Mesendoderm (in vitro differentiated cells): Measurements from ENCODE around the gene CPLX3.

Experiments used
- DNase-seq: peaks from one replicate; pipeline ENCODE4 v3.0.0; 2013
- H2AK5ac ChIP-seq: 2 replicates; pipeline ENCODE4 v1.6.1; 2013; ENCODE audit warnings: low read length, inconsistent platforms
- H2BK120ac ChIP-seq: 2 replicates; pipeline ENCODE4 v1.6.1; 2013; ENCODE audit warnings: low read depth, mild to moderate bottlenecking, low read length, moderate library complexity, mixed read lengths
- H2BK15ac ChIP-seq: replicated peaks from 2 replicates; pipeline ENCODE4 v1.6.1; 2013; ENCODE audit warnings: low read depth, mild to moderate bottlenecking, moderate library complexity
- H2BK5ac ChIP-seq: 2 replicates; pipeline ENCODE4 v1.6.1; 2013; ENCODE audit warnings: low read length, inconsistent platforms
- H3K18ac ChIP-seq: 2 replicates; pipeline ENCODE4 v1.6.1; 2013; ENCODE audit warnings: mild to moderate bottlenecking, low read length, mixed read lengths
- H3K23ac ChIP-seq: one replicate; pipeline ENCODE4 v1.6.1; 2013; ENCODE audit warnings: low read length
- H3K27ac ChIP-seq: 2 replicates; pipeline ENCODE4 v1.5.1; 2013; ENCODE audit warnings: low read depth, mild to moderate bottlenecking, inconsistent platforms, low read length, moderate library complexity
- H3K27me3 ChIP-seq: 2 replicates; pipeline ENCODE4 v1.6.1; 2013; ENCODE audit warnings: low read length, control low read depth, mild to moderate bottlenecking, inconsistent platforms; ENCODE audit not compliant: insufficient read depth, poor library complexity
- H3K36me3 ChIP-seq: 2 replicates; pipeline ENCODE4 v1.6.1; 2013; ENCODE audit warnings: low read length, inconsistent platforms; ENCODE audit not compliant: control insufficient read depth, insufficient read depth
- H3K4ac ChIP-seq: one replicate; pipeline ENCODE4 v1.6.1; 2013; ENCODE audit warnings: low read depth, mild to moderate bottlenecking, low read length, moderate library complexity
- H3K4me1 ChIP-seq: 2 replicates; pipeline ENCODE4 v1.6.1; 2013; ENCODE audit warnings: low read depth, low read length, inconsistent platforms; ENCODE audit not compliant: control insufficient read depth
- H3K4me2 ChIP-seq: 2 replicates; pipeline ENCODE4 v1.6.1; 2013; ENCODE audit warnings: low read length
- H3K4me3 ChIP-seq: 2 replicates; pipeline ENCODE4 v1.5.1; 2013; ENCODE audit warnings: mild to moderate bottlenecking, low read length
- H3K56ac ChIP-seq: one replicate; pipeline ENCODE4 v1.6.1; 2013; ENCODE audit warnings: low read length
- H3K79me1 ChIP-seq: 2 replicates; pipeline ENCODE4 v1.6.1; 2013; ENCODE audit warnings: low read length, inconsistent platforms
- H3K79me2 ChIP-seq: 2 replicates; pipeline ENCODE4 v1.6.1; 2013; ENCODE audit warnings: mild to moderate bottlenecking, low read length; ENCODE audit not compliant: control insufficient read depth, insufficient read depth
- H3K9ac ChIP-seq: 2 replicates; pipeline ENCODE4 v1.6.1; 2013; ENCODE audit warnings: low read length, inconsistent platforms
- H4K5ac ChIP-seq: one replicate; pipeline ENCODE4 v1.6.1; 2013; ENCODE audit warnings: low read length
- H4K8ac ChIP-seq: one replicate; pipeline ENCODE4 v1.6.1; 2013; ENCODE audit warnings: low read depth, mild to moderate bottlenecking, control low read depth, low read length, moderate library complexity
- WGBS: extraction: QIAGEN DNeasy Blood & Tissue Kit; methylation state at CpG from one replicate; pipeline ENCODE4 v1.1.7; 2013; ENCODE audit warnings: low lambda C conversion rate, missing lambda C conversion rate; ENCODE audit not compliant: insufficient coverage; ENCODE audit errors: extremely low coverage; 5-methylcytosine and 5-hydroxymethylcytosine counted together

CPLX3 gene

DNA sequence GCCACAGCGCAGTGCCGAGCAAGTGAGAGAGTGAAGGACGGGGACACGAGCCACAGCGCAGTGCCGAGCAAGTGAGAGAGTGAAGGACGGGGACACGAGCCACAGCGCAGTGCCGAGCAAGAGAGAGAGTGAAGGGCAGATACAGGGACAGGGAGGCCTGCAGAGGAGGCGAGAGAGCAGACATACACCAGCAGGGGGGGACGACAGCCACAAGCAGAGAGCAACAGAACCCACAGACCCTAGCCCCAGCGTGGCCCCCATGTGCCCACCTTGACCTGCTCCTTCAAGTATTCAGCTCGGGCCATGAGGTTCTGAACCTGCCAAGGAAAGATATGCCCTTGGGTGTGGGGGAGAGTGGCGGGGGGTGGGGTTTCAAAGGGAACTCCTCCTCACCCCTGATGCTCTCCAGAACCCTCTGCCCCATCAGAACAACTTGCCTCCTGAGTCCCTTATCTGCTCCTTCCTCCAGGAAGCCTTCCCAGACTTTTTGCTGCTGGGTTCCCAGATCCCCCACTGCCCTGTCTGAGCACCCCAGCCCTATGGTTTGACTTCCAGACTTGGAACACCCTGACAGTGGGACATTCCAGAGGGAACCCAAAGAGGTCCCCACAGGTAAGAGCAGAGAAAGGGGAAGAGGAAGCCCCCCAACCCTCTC lies 11.2 kb downstream of the CPLX3 start:
- Histone ChIP-seq H3K79me2 (no peaks in the 10 kb centered on the region), H4K5ac (no peak overlapping the region), H4K8ac (no peak overlapping the region), H3K36me3 (no peaks in the 10 kb centered on the region), H2BK120ac (no peak overlapping the region), H3K23ac (no peak overlapping the region), H3K9ac (no peak overlapping the region), H3K4me3 (no peak overlapping the region), H3K27me3 (no peaks in the 10 kb centered on the region), H3K4me2 (no peak overlapping the region), H3K79me1 (no peaks in the 10 kb centered on the region), H3K27ac (no peak overlapping the region), H2BK5ac (no peak overlapping the region), H3K56ac (no peak overlapping the region), H2AK5ac (no peak overlapping the region), H3K4ac (no peak overlapping the region), H3K18ac (no peak overlapping the region), H3K4me1 (peaks cover 3% of the 10 kb centered on the region), H2BK15ac (no peak overlapping the region)
- no CpG with 5 or more reads among the region's 15 CpGs for WGBS
- no peak for DNase-seq

DNA sequence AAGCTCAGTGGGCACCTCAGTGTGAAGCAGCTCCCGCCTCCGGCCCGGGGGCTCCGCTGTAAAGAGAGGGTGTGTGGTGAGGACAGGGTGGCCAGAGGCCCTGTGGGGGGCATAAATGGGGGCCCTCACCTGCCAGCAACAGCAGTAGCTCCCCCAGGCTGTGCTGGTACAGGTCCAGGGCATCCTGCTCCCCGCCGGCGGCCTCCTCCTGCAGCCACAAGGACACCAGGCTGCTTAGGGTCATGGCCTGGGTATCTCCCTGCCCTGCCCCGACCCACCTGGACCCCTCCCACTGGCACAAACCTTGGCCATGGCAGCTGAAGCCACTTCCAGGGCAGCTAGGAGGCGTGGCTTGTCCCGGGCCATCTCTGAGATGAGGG lies 11.7 kb downstream of the CPLX3 start:
- H3K9ac ChIP-seq, result no peak overlapping the region
- H3K4me2 ChIP-seq, result no peak overlapping the region
- no peak overlapping the region for H4K5ac ChIP-seq
- H3K23ac ChIP-seq, result no peak overlapping the region
- H4K8ac ChIP-seq, result no peak overlapping the region
- no peak overlapping the region for H3K27ac ChIP-seq
- no peak overlapping the region for H3K56ac ChIP-seq
- H3K18ac ChIP-seq, result no peak overlapping the region
- H3K4me1 ChIP-seq, result peaks cover 3% of the 10 kb centered on the region
- H3K27me3 ChIP-seq, result no peaks in the 10 kb centered on the region
- H3K4ac ChIP-seq, result no peak overlapping the region
- H2AK5ac ChIP-seq, result no peak overlapping the region
- no peaks in the 10 kb centered on the region for H3K79me2 ChIP-seq
- H2BK5ac ChIP-seq, result no peak overlapping the region
- H2BK15ac ChIP-seq, result no peak overlapping the region
- no peaks in the 10 kb centered on the region for H3K79me1 ChIP-seq
- no peak overlapping the region for H3K4me3 ChIP-seq
- no peak overlapping the region for H2BK120ac ChIP-seq
- no peak for DNase-seq
- no CpG with 5 or more reads among the region's 10 CpGs for WGBS
- no peaks in the 10 kb centered on the region for H3K36me3 ChIP-seq

DNA sequence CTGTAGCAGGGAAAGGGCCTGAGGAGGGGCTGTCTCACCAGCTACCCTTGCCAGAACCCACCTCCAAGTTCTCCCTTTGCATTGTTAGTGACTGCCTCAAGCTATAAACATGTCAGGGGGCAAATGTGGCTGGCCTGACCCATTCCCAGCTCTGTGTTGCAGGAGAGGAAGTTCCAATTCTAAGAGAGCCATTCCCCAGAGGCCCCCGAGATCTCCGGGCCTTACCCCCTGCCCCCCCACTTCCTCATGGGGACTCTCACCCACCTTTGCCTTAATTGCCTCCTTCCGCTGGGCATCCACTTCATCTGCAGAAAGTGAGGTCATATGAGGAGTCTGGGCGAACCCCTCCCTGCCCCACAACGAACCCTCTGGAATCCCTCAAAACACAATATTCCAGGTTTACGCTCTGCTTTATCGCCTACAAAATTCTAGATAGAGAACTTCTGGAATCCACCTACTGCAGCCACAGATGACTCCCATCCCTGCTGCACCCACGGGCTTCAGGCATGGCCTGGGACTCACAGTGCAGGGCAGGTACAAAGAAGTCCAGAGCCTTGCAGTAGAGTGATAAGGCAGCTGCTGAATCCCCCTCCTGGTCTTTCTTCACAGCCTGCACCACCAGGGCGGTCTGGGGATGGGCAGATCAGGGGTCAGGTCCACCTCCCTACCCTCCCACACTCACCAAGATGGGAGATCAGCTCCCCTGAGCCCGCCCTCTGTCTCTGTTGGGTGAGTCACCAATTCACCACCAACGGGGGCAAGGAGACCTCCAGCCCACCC lies 12.5 kb downstream of the CPLX3 start:
- no peak overlapping the region for H4K5ac ChIP-seq
- no peaks in the 10 kb centered on the region for H3K27me3 ChIP-seq
- no peak for DNase-seq
- no peak overlapping the region for H4K8ac ChIP-seq
- no peak overlapping the region for H2BK15ac ChIP-seq
- H3K18ac ChIP-seq, result no peak overlapping the region
- H3K23ac ChIP-seq, result no peak overlapping the region
- no peaks in the 10 kb centered on the region for H3K79me1 ChIP-seq
- H2AK5ac ChIP-seq, result no peak overlapping the region
- H3K79me2 ChIP-seq, result no peaks in the 10 kb centered on the region
- no peak overlapping the region for H3K4ac ChIP-seq
- no peak overlapping the region for H3K4me3 ChIP-seq
- no peak overlapping the region for H2BK5ac ChIP-seq
- H3K56ac ChIP-seq, result no peak overlapping the region
- H2BK120ac ChIP-seq, result no peak overlapping the region
- WGBS, result no CpG with 5 or more reads among the region's 11 CpGs
- peaks cover 3% of the 10 kb centered on the region for H3K4me1 ChIP-seq
- no peaks in the 10 kb centered on the region for H3K36me3 ChIP-seq
- no peak overlapping the region for H3K9ac ChIP-seq
- H3K4me2 ChIP-seq, result no peak overlapping the region
- H3K27ac ChIP-seq, result no peak overlapping the region

DNA sequence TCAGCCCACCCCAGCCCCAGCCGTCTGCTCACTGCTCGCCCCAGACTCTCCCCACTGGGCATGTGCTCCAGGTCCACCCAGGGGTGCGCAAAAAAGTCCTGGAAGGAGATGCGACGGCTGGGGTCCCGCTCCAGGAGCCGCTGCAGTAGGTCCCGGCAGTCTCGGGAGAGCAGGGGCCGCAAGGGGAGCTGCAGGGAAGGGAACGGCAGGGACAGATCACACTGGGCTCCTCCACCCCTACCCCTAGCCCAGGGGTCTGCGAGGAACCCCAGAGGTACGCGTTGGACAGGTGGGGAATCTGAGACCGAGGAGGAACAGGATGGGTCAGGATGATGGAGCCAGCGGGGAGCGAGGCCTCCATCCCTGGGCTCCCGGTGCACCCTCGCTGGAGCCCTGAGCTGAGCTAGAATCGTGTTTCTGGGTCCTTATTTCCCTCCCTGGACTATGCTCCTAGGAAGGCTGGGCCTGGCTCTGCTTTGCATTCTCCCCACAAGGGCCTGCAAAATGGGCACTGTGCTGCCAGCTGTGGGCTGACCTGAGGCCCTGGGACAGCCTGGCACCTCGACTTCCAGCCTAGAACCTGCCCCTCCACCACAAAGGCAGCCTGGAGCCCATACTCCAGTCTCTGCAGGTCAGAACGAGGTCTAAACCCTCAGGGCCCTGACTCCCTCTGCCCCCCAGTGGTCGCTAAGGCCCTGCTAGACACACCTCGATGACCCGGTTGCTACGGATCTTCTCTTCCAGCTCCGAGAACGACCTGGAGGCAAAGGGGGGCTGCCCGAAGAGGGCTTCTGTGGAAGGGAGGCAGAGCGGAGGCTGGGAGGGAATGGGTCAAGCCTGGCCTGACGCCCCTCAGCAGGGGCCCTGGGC lies 13.3 kb downstream of the CPLX3 start:
- DNase-seq, result peak; percentile 75
- Histone ChIP-seq H3K23ac (no peak overlapping the region), H3K36me3 (no peaks in the 10 kb centered on the region)

DNA sequence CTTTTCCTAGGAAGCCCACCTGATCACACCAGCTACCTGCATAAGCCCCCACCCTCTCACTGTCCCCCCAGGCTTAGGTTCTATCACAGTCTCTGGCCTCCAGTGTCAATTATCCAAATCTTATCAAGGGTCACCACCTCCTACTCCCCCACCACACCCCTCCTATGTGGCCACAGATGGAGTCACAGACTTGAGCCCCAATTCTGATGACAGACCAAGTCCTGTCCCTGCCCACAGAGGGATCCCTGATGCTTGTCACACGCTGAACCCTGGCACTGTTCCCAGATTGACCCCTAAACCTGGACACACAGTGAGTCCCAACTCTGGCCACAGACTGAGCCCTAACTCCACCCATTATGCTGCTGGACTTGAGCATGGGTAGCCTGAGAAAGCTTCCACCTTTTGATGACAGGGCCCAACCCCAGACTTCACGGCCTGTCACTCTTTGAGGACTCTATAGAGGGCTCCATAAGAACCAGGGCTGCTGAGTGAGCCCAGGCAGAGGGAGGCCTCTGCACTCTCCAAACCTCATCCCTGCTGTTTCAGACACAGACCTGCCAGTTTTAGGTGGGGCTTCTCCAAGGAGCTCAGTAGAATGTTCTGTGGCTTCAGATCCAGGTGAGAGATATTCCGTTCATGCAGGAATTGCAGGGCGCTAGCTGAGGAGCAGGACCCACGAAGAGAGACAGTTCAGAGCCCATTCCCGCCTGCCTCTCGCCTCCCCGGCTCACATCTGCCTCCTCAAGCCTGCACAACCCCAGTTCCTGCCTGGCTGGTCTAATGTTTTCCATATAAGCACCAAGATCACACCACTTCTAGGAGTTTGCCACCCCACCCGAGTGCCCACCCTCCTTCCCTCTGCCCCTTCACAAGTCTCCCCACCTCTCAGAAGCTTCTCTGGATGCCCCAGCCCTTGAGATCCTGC lies 14.7 kb downstream of the CPLX3 start:
- Histone ChIP-seq H3K79me2 (no peaks in the 10 kb centered on the region), H3K4me3 (no peak overlapping the region), H3K27ac (no peak overlapping the region), H3K4me1 (peaks cover 3% of the 10 kb centered on the region), H3K9ac (no peak overlapping the region), H2BK120ac (no peak overlapping the region), H3K27me3 (no peaks in the 10 kb centered on the region), H2BK5ac (no peak overlapping the region), H3K79me1 (no peaks in the 10 kb centered on the region), H3K4ac (no peak overlapping the region), H3K23ac (no peak overlapping the region), H3K56ac (no peak overlapping the region), H3K4me2 (no peak overlapping the region), H3K18ac (no peak overlapping the region), H3K36me3 (no peaks in the 10 kb centered on the region), H4K8ac (no peak overlapping the region), H2BK15ac (no peak overlapping the region), H4K5ac (no peak overlapping the region), H2AK5ac (no peak overlapping the region)
- WGBS, result no CpG with 5 or more reads among the region's 9 CpGs
- DNase-seq, result no peak

More for the DNA sequence above, 13.3 kb downstream of the CPLX3 start:
- H3K4me1 ChIP-seq, result peaks cover 3% of the 10 kb centered on the region
- no peak overlapping the region for H2BK120ac ChIP-seq
- H4K5ac ChIP-seq, result no peak overlapping the region
- no peak overlapping the region for H3K4ac ChIP-seq
- no peaks in the 10 kb centered on the region for H3K27me3 ChIP-seq
- no peak overlapping the region for H4K8ac ChIP-seq
- no peak overlapping the region for H3K27ac ChIP-seq
- H2AK5ac ChIP-seq, result no peak overlapping the region
- no peak overlapping the region for H3K4me2 ChIP-seq
- H3K79me1 ChIP-seq, result no peaks in the 10 kb centered on the region
- WGBS, result no CpG with 5 or more reads among the region's 31 CpGs
- no peak overlapping the region for H2BK5ac ChIP-seq
- H3K4me3 ChIP-seq, result no peak overlapping the region
- H2BK15ac ChIP-seq, result no peak overlapping the region
- no peak overlapping the region for H3K56ac ChIP-seq
- H3K18ac ChIP-seq, result no peak overlapping the region
- H3K9ac ChIP-seq, result no peak overlapping the region
- H3K79me2 ChIP-seq, result no peaks in the 10 kb centered on the region
